ENCODE data around the gene ZBTB25. TPM values are rescaled to one million over a fixed set of nuclear protein-coding genes. Genes with fewer than 3 reads are reported as not detected.

Gene ZBTB25
- total and polyA plus RNA-seq, 7 donors = 2.7 to 12.7 (median 10.8) TPM

DNA sequence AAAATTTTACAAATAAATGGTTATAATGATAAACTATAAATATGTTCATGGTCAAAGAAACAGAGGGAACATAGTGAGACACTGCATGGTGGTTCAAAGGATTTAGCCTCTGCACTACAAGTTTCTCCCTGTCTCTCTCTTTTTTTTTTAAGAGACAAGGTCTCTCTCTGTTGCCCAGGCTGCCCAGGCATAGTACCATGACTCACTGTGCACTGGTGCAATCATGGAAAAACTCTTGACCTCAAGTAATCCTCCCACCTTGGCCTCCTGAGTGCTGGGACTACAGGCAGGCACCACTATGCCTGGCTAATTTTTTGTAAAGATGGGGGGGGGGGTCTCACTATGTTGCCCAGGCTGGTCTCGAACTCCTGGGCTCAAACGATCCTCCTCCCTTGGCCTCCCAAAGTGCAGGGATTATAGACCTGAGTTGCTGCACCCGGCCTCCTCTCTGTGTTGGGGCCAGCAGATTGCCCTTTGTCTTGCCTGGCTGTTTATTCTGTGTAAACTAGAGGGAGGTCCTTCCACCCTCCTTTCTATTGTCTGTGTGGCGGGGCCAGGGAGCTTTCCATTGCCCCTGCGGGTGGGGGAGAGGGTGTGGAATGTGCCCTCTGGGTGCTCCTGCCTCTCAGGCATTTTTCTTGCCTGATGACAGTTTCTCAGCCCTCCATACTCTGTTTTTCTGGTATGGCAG, 93.4 kb downstream of the ZBTB25 start:
- Histone ChIP-seq H3K9me3 (no peaks in the 10 kb centered on the region), H3K36me3 (ENCODE audit: insufficient read depth in 1 of 2, low read depth in 1 of 2) (peaks cover 13 to 42% of the 10 kb centered on the region in 2 donors), H3K27me3 (ENCODE audit: insufficient read depth in 3 of 3, low read length in 2 of 3) (no peaks in the 10 kb centered on the region), H3K4me3 (no peak overlapping the region), H3K4me1 (no peaks in the 10 kb centered on the region), H3K27ac (no peak overlapping the region)
- DNase-seq = no peak
- WGBS, 3 donors = 82 to 87% (median 86%) methylated on average over 5 of the region's 5 CpGs
- peak in 2 of 4 donors; percentile 58 to 82 for ATAC-seq
- intact Hi-C loops (cut with DNase I) = no loop called here
- no peak for TF ChIP-seq CTCF (IDR thresholded peaks at IDR 0.05)

GRCh38 chr14:64409126-64409920, 94.3 kb downstream of the ZBTB25 start:
- Histone ChIP-seq H3K27me3 (ENCODE audit: insufficient read depth in 3 of 3, low read length in 2 of 3) (no peaks in the 10 kb centered on the region), H3K4me3 (no peak overlapping the region), H3K36me3 (ENCODE audit: insufficient read depth in 1 of 2, low read depth in 1 of 2) (peaks cover 13 to 43% of the 10 kb centered on the region in 2 donors), H3K27ac (no peak overlapping the region), H3K9me3 (no peaks in the 10 kb centered on the region), H3K4me1 (no peaks in the 10 kb centered on the region)
- intact Hi-C loops (cut with DNase I) = no loop called here
- 83 to 94% (median 93%) methylated on average over 7 of the region's 7 CpGs for WGBS, 3 donors
- ATAC-seq (peak in 1 of 4 donors; percentile 6), DNase-seq (no peak)
- TF ChIP-seq CTCF (IDR thresholded peaks at IDR 0.05) = no peak

GRCh38 chr14:64407329-64407728, 96.3 kb downstream of the ZBTB25 start:
- Histone ChIP-seq H3K4me1 (no peaks in the 10 kb centered on the region), H3K9me3 (no peaks in the 10 kb centered on the region), H3K27ac (no peak overlapping the region), H3K4me3 (no peak overlapping the region), H3K27me3 (ENCODE audit: insufficient read depth in 3 of 3, low read length in 2 of 3) (no peaks in the 10 kb centered on the region), H3K36me3 (ENCODE audit: insufficient read depth in 1 of 2, low read depth in 1 of 2) (peaks cover 15 to 42% of the 10 kb centered on the region in 2 donors)
- DNase-seq = no peak
- intact Hi-C loops (cut with DNase I) = no loop called here
- ATAC-seq = no peak
- WGBS, 3 donors = 94 to 100% (median 98%) methylated on average over 2 of the region's 2 CpGs
- TF ChIP-seq CTCF (IDR thresholded peaks at IDR 0.05) = no peak

DNA sequence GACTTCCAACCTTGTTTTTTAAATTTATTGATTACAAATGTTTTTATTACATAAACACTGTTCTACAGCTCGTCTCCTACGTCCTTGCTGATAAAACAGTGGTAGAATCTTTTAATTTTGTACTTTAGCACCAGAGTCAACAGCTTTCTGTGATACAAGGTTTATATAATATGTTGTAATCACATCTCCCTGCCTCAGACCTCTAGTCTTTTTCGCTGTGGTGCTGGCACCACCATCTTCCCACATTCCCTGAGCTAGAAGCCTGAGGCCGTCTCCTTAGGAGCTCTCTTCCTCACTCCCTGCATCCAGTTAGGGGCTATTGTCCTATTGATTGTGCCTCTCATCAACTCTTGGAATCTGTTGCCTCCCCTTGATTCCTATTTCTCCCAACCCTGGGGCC, 98.3 kb downstream of the ZBTB25 start:
- 96 to 98% (median 97%) methylated on average over 4 of the region's 4 CpGs for WGBS, 3 donors
- Histone ChIP-seq H3K36me3 (ENCODE audit: insufficient read depth in 1 of 2, low read depth in 1 of 2) (peaks cover 8 to 45% of the 10 kb centered on the region in 2 donors), H3K27me3 (ENCODE audit: insufficient read depth in 3 of 3, low read length in 2 of 3) (no peaks in the 10 kb centered on the region), H3K4me3 (no peak overlapping the region), H3K4me1 (peaks cover 5% of the 10 kb centered on the region), H3K9me3 (no peaks in the 10 kb centered on the region), H3K27ac (no peak overlapping the region)
- intact Hi-C loops (cut with DNase I) = no loop called here
- DNase-seq (no peak), ATAC-seq (no peak)
- no peak for TF ChIP-seq CTCF (IDR thresholded peaks at IDR 0.05)

Data from psoas muscle (tissue), 8 donors.